Measurements from ENCODE around the gene AS3MT. TPM values are rescaled to one million over a fixed set of nuclear protein-coding genes. Genes with fewer than 3 reads are reported as not detected.
"Not testable (repeated sequence)": the region's sequence is repeated elsewhere in the genome, so short reads cannot be mapped to it uniquely, and the experiment has no call there.

Gene AS3MT
- total and polyA plus RNA-seq, 2 experiments from 2014 or later = 0.49 to 2.3 TPM

DNA sequence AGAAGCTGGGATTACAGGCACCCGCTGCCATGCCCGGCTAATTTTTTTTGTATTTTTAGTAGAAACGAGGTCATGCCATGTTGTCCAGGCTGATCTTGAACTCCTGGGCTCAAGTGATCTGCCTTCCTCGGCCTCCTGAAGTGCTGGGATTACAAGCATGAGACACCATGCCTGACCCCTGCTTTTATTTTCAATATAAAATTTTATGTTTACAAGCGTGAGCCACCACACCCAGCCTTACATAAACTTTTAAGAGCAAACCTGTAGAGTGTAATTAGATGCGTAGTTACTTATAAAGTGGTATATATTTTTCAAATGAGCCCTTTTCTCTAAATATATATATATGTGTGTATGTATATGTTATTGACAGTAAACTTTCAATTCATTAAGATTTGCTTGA is 57.6 kb downstream of the AS3MT start:
- WGBS, 2 experiments (ENCODE audit: low coverage in 1 of 2, low lambda C conversion rate in 2 of 2, missing lambda C conversion rate in 2 of 2) = 85 to 93% methylated on average over 6 of the region's 6 CpGs
- H3K9me3 ChIP-seq (ENCODE audit: low read depth) = no peaks in the 10 kb centered on the region

DNA sequence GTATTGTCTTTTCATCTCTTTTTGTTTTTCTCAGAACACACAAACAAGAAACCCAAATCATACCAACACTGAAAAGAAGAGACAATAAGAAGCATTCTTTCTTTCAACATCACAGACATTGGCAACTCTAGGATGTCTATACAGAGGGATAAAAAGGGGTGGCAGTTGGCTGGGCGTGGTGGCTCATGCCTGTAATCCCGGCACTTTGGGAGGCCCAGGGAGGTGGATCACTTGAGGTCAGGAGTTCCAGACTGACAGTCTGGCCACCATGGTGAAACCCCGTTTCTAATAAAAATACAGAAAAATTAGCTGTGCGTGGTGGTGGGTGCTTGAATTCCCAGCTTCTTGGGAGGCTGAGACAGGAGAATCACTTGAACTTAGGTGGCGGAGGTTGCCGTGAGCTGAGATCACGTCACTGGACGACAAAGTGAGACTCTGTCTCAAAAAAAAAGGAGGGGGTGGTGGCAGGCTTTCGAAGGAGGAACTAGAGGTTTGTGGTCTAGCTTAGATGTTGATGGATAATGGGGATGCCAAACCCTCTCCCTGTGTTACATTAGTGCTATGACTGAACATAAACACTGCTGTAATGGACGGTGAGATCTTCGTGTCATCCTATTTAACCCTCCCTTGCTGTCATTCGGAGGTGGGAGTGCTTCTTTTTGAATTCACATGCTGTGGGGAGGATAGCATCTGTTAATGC is 58.2 kb downstream of the AS3MT start:
- no peak overlapping the region for H2AFZ ChIP-seq
- TF ChIP-seq EZH2phosphoT487 (IDR thresholded peaks at IDR 0.05; ENCODE audit: insufficient read depth, low read depth) (no peak), EZH2 (IDR thresholded peaks at IDR 0.05; ENCODE audit: insufficient read depth, poor library complexity, severe bottlenecking) (no peak)
- in situ Hi-C loops (cut with MboI) = loop anchor here (10.0 kb wide), 1 partner anchor 127 kb away; no protein-coding TSS in a partner anchor

More for the DNA sequence above, 57.6 kb downstream of the AS3MT start:
- Histone ChIP-seq H3K27me3 (replicated peaks; ENCODE audit: insufficient read depth) (no peaks in the 10 kb centered on the region), H3K9ac (no peak overlapping the region), H3K4me1 (ENCODE audit: insufficient read depth) (no peaks in the 10 kb centered on the region), H3K36me3 (ENCODE audit: low read depth) (no peaks in the 10 kb centered on the region), H2AFZ (no peak overlapping the region), H3K9me2 (ENCODE audit: insufficient read depth) (no peaks in the 10 kb centered on the region), H3K27ac (no peak overlapping the region), H4K20me1 (ENCODE audit: insufficient read depth) (no peaks in the 10 kb centered on the region), H3K4me2 (ENCODE audit: unreplicated experiment) (no peak overlapping the region), H3K79me2 (ENCODE audit: insufficient read depth) (no peaks in the 10 kb centered on the region), H3F3A (ENCODE audit: insufficient read depth) (no peaks in the 10 kb centered on the region), H3K4me3 (no peak overlapping the region)
- no peak for DNase-seq
- in situ Hi-C loops (cut with MboI) = loop anchor here (10.0 kb wide), 1 partner anchor 128 kb away; no protein-coding TSS in a partner anchor
- TF ChIP-seq EZH2 (IDR thresholded peaks at IDR 0.05; ENCODE audit: insufficient read depth, poor library complexity, severe bottlenecking) (no peak), EZH2phosphoT487 (IDR thresholded peaks at IDR 0.05; ENCODE audit: insufficient read depth, low read depth) (no peak)

DNA sequence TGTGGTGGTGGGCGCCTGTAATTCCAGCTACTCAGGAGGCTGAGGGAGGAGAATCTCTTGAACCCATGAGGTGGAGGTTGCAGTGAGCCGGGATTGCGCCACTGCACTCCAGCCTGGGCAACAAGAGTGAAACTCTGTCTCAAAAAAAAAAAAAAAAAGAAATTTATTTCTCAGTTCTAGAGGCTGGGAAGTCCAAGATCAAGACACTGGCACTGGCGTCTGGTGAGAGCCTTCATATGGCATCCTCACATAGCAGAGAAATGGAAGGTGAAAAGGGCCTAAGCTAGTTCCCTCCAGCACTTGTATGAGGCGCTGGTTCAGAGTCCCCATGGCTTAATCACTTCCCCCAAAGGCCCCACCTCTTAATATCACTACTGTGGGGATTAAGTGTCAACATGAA is 59.2 kb downstream of the AS3MT start:
- H3K9me3 ChIP-seq (ENCODE audit: low read depth); H3K27ac ChIP-seq; H3K79me2 ChIP-seq (ENCODE audit: insufficient read depth); H3K9me2 ChIP-seq (ENCODE audit: insufficient read depth); H3F3A ChIP-seq (ENCODE audit: insufficient read depth); H3K4me3 ChIP-seq; DNase-seq; H2AFZ ChIP-seq; H3K9ac ChIP-seq; H3K36me3 ChIP-seq (ENCODE audit: low read depth); H4K20me1 ChIP-seq (ENCODE audit: insufficient read depth); H3K4me2 ChIP-seq (ENCODE audit: unreplicated experiment); H3K4me1 ChIP-seq (ENCODE audit: insufficient read depth); H3K27me3 ChIP-seq (replicated peaks; ENCODE audit: insufficient read depth): not testable (repeated sequence)
- WGBS, 2 experiments (ENCODE audit: low coverage in 1 of 2, low lambda C conversion rate in 2 of 2, missing lambda C conversion rate in 2 of 2) = 94 to 96% methylated on average over 5 of the region's 5 CpGs
- in situ Hi-C loops (cut with MboI) = loop anchor here (10.0 kb wide), 1 partner anchor 126 kb away; no protein-coding TSS in a partner anchor

More for the DNA sequence above, 58.2 kb downstream of the AS3MT start:
- Histone ChIP-seq H3K27me3 (replicated peaks; ENCODE audit: insufficient read depth) (no peaks in the 10 kb centered on the region), H3K9me3 (ENCODE audit: low read depth) (no peaks in the 10 kb centered on the region), H3K9ac (no peak overlapping the region), H3K4me1 (ENCODE audit: insufficient read depth) (no peaks in the 10 kb centered on the region), H3K79me2 (ENCODE audit: insufficient read depth) (no peaks in the 10 kb centered on the region), H3K4me2 (ENCODE audit: unreplicated experiment) (no peak overlapping the region), H3K4me3 (no peak overlapping the region), H3F3A (ENCODE audit: insufficient read depth) (no peaks in the 10 kb centered on the region), H3K27ac (no peak overlapping the region), H4K20me1 (ENCODE audit: insufficient read depth) (no peaks in the 10 kb centered on the region), H3K36me3 (ENCODE audit: low read depth) (no peaks in the 10 kb centered on the region), H3K9me2 (ENCODE audit: insufficient read depth) (no peaks in the 10 kb centered on the region)
- WGBS, 2 experiments (ENCODE audit: low coverage in 1 of 2, low lambda C conversion rate in 2 of 2, missing lambda C conversion rate in 2 of 2) = 87% methylated on average over 12 of the region's 12 CpGs
- DNase-seq = no peak

DNA sequence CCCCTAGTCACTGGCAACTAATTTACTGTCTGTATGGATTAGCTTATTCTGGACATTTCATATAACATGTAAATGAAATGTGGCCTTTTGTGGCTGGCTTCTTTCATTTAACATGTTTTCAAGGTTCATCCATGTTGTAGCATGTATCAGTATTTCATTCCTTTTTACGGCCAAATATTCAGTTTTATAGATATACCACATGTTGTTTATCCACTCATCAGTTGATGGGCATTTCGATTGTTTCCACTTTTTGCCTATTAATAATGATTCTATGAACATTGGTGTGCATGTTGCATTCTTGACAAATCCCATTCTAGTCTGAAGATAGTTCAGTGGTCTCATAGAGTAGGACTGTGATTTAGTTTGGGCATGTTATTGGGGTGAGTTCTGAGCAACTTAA is 61.5 kb downstream of the AS3MT start:
- H3K9ac ChIP-seq = no peak overlapping the region
- H3K9me3 ChIP-seq (ENCODE audit: low read depth) = no peaks in the 10 kb centered on the region
- no peaks in the 10 kb centered on the region for H3F3A ChIP-seq (ENCODE audit: insufficient read depth)
- in situ Hi-C loops (cut with MboI) = no loop called here
- no peaks in the 10 kb centered on the region for H3K27me3 ChIP-seq (replicated peaks; ENCODE audit: insufficient read depth)
- WGBS, 2 experiments (ENCODE audit: low coverage in 1 of 2, low lambda C conversion rate in 2 of 2, missing lambda C conversion rate in 2 of 2) = 85 to 95% methylated on average over 2 of the region's 2 CpGs
- H3K79me2 ChIP-seq (ENCODE audit: insufficient read depth) = no peaks in the 10 kb centered on the region
- no peaks in the 10 kb centered on the region for H3K4me1 ChIP-seq (ENCODE audit: insufficient read depth)
- H3K36me3 ChIP-seq (ENCODE audit: low read depth) = no peaks in the 10 kb centered on the region
- H3K4me2 ChIP-seq (ENCODE audit: unreplicated experiment) = no peak overlapping the region
- TF ChIP-seq EZH2phosphoT487 (IDR thresholded peaks at IDR 0.05; ENCODE audit: insufficient read depth, low read depth) (no peak), EZH2 (IDR thresholded peaks at IDR 0.05; ENCODE audit: insufficient read depth, poor library complexity, severe bottlenecking) (no peak)
- H2AFZ ChIP-seq = no peak overlapping the region
- no peaks in the 10 kb centered on the region for H4K20me1 ChIP-seq (ENCODE audit: insufficient read depth)
- no peaks in the 10 kb centered on the region for H3K9me2 ChIP-seq (ENCODE audit: insufficient read depth)
- H3K4me3 ChIP-seq = no peak overlapping the region
- no peak for DNase-seq
- no peak overlapping the region for H3K27ac ChIP-seq
